Measurements from ENCODE around the gene DLG1.
"Not testable (repeated sequence)": the region's sequence is repeated elsewhere in the genome, so short reads cannot be mapped to it uniquely, and the experiment has no call there.

DLG1 gene

DNA sequence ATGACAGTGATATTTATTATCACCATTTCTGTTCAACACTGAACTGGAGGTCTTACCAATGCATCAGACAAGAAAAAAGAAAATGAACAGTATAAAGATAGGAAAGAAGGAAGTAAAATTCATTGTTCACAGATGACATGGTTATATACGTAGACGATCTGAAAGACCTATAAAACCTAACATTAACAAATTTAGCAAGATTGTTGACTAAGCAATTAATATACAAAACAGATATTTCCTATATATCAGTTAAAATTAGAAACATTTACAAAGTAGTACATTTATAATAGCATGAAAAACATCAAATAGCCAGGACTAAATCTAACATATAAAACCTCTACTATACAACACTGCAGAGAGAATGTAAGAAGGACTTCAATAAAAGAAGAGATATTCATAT, 176.0 kb downstream of the DLG1 start:
- in situ Hi-C loops (cut with HindIII; ENCODE audit: low sequenced_read_pairs), result no loop called here

DNA sequence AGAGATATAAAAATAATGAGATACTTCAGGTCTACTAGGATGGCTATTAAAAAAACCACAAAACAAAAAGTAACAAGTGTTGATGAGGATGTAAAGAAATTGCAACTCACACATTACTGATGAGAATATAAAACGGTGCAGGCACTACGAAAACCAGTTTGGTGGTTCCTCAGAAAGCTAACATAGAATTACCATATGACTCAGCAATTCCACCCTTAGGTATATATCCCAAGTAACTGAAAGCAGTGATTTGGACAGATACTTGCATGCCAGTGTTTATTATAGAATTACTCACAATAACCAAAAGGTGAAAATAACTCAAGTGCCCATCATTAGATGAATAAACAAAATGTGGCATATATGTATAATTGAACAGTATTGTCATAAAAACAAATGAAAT, 181.3 kb downstream of the DLG1 start:
- in situ Hi-C loops (cut with HindIII; ENCODE audit: low sequenced_read_pairs), result no loop called here

DNA sequence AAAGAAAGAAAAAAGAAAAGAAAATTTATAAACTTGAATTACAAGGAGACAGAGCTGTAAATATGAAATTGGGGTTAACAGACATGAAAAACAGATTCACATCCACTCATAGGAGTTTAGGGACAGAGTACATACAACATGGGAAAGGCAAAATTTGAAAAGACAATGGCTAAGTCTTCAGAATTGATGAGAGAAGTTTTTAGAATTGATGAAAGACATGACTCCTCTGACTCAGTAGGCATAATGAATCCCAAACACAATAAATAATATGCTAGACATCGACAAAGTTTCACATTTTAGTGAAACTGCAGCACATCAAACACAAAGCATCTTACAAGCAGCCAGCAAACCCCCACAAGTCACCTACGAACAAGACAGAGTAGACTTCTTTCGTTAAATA, 184.4 kb downstream of the DLG1 start:
- in situ Hi-C loops (cut with HindIII; ENCODE audit: low sequenced_read_pairs), result no loop called here

- in situ Hi-C loops (cut with HindIII; ENCODE audit: low sequenced_read_pairs), result no loop called here
These were observed 186.7 kb downstream of the DLG1 start for GRCh38 chr3:197111685-197112084.

GRCh38 chr3:197105786-197106185, 192.6 kb downstream of the DLG1 start:
- in situ Hi-C loops (cut with HindIII; ENCODE audit: low sequenced_read_pairs), result no loop called here

- in situ Hi-C loops (cut with HindIII; ENCODE audit: low sequenced_read_pairs), result no loop called here
These were observed 193.7 kb downstream of the DLG1 start for GRCh38 chr3:197104738-197105137.

GRCh38 chr3:197103766-197104165, 194.6 kb downstream of the DLG1 start:
- in situ Hi-C loops (cut with HindIII; ENCODE audit: low sequenced_read_pairs), result no loop called here

- in situ Hi-C loops (cut with HindIII; ENCODE audit: low sequenced_read_pairs), result no loop called here
These were observed 204.5 kb downstream of the DLG1 start for GRCh38 chr3:197093871-197094270.

- in situ Hi-C loops (cut with HindIII; ENCODE audit: low sequenced_read_pairs), result no loop called here
These were observed 210.0 kb downstream of the DLG1 start for GRCh38 chr3:197088370-197088769.

- in situ Hi-C loops (cut with HindIII; ENCODE audit: low sequenced_read_pairs), result no loop called here
These were observed 213.3 kb downstream of the DLG1 start for GRCh38 chr3:197085137-197085536.

GRCh38 chr3:197083486-197083885, 214.9 kb downstream of the DLG1 start:
- in situ Hi-C loops (cut with HindIII; ENCODE audit: low sequenced_read_pairs), result no loop called here

GRCh38 chr3:197082871-197083270, 215.5 kb downstream of the DLG1 start:
- in situ Hi-C loops (cut with HindIII; ENCODE audit: low sequenced_read_pairs), result no loop called here

DNA sequence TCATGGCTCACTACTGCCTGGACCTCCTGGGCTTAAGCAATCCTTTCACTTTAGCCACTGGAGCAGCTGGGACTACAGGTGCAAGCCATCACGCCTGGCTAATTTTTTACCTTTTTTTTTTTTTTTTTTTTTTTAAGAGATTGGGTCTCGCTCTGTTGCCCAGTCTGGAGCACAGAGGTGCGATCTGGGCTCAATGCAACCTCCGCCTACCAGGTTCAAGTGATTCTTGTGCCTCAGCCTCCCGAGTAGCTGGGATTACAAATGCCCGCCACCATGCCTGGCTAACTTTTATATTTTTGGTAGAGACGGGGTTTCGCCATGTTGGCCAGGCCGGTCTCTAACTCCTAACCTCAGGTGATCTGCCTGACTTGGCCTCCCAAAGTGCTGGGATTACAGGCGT, 218.1 kb downstream of the DLG1 start:
- in situ Hi-C loops (cut with HindIII; ENCODE audit: low sequenced_read_pairs), result no loop called here

DNA sequence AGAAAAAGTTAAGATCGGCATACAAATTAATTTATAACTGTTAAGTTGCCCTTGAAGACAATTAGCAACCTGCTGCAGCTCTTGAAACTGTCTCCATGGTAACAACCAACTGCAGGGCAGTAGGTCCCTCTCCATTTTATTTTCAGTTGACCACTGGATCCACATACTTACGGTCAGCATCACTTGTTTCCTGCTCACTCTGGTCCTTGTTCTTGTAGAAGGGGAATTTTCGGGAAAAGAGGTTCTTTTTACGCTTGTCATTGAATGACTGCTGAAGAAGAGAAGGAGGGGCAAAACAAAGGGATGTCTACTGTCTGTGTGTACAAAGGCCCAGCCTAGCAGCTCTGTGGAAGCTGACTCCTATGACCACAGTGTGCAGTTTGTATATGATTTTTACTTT, 222.0 kb downstream of the DLG1 start:
- in situ Hi-C loops (cut with HindIII; ENCODE audit: low sequenced_read_pairs), result no loop called here

DNA sequence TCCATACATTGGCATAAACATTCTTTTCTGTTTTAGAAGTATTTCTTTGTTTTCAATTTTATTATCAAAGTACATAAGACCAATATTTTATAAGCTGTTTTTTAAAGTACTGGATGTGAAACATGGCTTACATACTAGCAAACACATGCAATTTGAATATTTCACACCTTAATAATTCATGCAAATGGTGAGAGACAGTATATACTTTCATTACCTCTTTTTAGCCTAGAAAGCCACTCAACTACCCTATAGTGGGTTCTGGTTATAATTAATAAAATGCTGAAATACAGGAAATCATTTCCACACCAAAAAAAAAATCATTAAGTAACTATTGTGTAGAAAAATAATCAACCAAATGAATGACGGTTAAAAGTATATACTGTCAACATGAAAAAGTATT, 230.3 kb downstream of the DLG1 start:
- in situ Hi-C loops (cut with HindIII; ENCODE audit: low sequenced_read_pairs), result no loop called here

DNA sequence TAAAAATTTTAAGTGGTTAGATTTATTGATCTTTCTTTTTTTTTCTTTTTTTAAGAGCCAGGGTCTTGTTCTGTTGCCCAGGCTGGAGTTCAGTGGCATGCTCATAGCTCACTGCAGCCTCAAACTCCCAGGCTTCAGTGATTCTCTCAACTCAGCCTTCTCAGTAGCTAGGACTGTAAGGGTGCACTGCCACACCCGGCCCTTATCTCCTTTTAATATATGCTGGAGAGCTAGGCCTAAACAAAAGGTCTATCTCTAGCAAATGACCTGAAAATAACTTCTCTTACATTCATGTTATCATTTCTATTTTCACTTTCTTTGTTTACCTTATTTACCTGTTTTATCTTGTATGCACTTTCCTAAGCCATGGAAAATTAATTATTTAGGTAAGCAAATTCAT, 233.6 kb downstream of the DLG1 start:
- in situ Hi-C loops (cut with HindIII; ENCODE audit: low sequenced_read_pairs), result no loop called here

DNA sequence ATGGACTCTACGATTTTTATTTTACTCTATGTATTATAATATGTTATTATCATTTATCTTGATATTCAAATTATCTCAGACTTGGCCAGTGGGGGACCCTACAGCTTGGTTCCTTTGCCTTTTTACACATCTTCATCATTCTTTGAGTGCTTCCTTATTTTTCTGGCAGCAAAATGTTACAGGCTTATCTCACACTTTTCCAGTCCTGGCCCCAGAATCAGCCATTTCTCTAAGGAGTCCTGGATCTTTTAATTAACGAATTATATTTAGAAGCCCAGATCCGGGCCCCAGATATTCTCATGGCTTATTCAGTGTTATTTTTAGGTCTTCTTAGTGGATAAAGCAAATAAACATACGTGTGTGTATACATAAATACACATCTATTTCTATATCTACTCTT, 236.0 kb downstream of the DLG1 start:
- in situ Hi-C loops (cut with HindIII; ENCODE audit: low sequenced_read_pairs), result no loop called here

DNA sequence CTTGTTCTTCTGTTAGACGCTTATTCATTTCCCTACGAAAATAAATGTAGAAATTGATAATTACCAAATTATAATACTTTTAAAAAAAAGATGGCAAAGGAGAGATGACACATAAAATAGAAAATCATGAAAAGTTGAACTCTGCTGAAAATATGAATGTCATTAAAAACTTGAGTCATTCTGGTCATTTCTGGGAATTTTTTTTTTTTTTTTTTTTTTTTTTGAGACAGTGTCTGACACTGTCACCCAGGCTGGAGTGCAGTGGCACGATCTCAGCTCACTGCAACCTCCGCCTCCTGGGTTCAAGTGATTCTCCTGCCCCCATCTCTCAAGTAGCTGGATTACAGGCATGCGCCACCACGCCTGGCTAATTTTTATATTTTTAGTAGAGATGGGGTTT, 246.8 kb downstream of the DLG1 start:
- in situ Hi-C loops (cut with HindIII; ENCODE audit: low sequenced_read_pairs), result not testable (repeated sequence)

DNA sequence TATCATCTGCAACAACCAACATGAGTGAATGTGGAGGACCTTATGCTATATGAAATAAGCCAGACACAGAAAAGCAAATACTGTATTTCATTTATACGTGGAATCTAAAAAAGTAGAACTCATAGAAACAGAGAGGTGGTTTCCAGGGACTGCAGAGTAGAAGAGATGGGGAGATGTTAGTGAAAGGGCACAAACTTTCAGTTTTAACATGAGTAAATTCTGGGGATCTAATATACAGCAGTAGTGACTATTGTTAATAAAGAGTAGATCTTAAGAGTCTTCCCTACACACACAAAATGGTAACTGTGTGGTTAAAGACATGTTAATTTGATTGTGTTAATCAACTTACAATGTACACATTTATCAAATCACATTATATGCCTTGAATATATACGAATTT, 247.9 kb downstream of the DLG1 start:
- in situ Hi-C loops (cut with HindIII; ENCODE audit: low sequenced_read_pairs), result no loop called here

DNA sequence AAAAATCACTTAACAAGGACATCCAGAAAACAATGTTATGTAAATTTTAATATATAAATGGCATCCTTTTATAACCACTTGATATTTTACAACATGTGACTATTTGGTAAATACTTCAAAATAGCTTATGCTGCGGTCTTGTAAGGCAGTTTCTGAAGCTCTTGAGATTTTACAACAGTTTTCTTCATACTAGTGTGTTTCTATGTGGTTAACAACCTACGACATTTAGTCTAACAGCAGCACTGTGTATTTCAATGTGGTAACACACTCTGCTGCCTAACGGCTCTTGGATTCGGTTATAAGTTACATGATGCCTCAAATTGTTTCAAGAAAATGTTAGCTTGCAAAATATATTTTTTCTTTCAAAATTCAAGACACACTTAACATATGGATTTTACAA, 255.9 kb downstream of the DLG1 start:
- in situ Hi-C loops (cut with HindIII; ENCODE audit: low sequenced_read_pairs), result no loop called here

DNA sequence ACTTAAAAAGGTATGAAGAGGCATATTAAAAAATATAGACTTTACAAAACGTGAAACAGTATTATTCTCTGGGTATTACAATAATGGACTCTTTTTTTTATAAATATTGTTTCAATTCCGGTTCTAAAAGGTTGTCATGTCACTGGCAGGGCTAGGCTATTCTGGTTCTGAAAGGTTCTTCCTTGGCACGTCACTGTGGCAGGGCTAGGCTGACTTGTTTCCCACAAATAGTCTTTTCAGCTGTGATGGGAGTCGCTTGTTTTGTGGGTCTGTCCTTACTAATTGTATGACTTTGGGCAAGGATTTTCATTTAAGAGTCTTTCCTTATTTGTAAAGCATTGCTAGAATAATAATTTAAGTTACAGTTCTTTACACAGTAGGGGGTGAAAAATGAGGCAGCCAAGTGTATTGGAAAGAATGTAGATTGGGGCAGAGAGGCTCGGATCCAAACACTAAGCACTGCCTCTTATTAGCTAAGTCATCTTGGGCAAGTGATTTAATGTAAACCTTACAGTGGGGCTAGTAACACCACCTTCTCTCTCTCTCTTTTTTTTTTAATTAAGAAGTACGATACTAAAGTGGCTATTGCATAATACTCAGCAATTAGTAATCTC, 256.4 kb downstream of the DLG1 start:
- in situ Hi-C loops (cut with HindIII; ENCODE audit: low sequenced_read_pairs), result no loop called here

GRCh38 chr3:197040658-197041057, 257.8 kb downstream of the DLG1 start:
- in situ Hi-C loops (cut with HindIII; ENCODE audit: low sequenced_read_pairs), result no loop called here

- in situ Hi-C loops (cut with HindIII; ENCODE audit: low sequenced_read_pairs), result no loop called here
These were observed 259.5 kb downstream of the DLG1 start for GRCh38 chr3:197038679-197039462.
